Effector memory CD4-positive, alpha-beta T cell (primary cell): Measurements from ENCODE around the gene NFIA.
"Not testable (repeated sequence)": the region's sequence is repeated elsewhere in the genome, so short reads cannot be mapped to it uniquely, and the experiment has no call there.

Source experiments
- DNase-seq, 3 donors: peaks; one replicate each; pipeline ENCODE4 v3.0.0-alpha.2; 2020
- H3K27ac ChIP-seq: 2 replicates; pipeline ENCODE4 v1.7.0; 2013; ENCODE audit warnings: mild to moderate bottlenecking, low read length, moderate library complexity; ENCODE audit not compliant: insufficient read depth, poor library complexity, severe bottlenecking
- H3K27me3 ChIP-seq: replicated peaks from 2 replicates; pipeline ENCODE4 v1.7.0; 2013; ENCODE audit warnings: mild to moderate bottlenecking, low read length; ENCODE audit not compliant: insufficient read depth, control insufficient read depth, poor library complexity, severe bottlenecking
- H3K36me3 ChIP-seq: 2 replicates; pipeline ENCODE4 v1.7.0; 2013; ENCODE audit warnings: mild to moderate bottlenecking, low read length, moderate library complexity; ENCODE audit not compliant: control insufficient read depth, insufficient read depth
- H3K4me1 ChIP-seq: 2 replicates; pipeline ENCODE4 v1.7.0; 2013; ENCODE audit warnings: low read length, mild to moderate bottlenecking; ENCODE audit not compliant: control insufficient read depth, insufficient read depth, poor library complexity, severe bottlenecking
- H3K4me3 ChIP-seq: 2 replicates; pipeline ENCODE4 v1.7.0; 2013; ENCODE audit warnings: low read length, low read depth, mild to moderate bottlenecking; ENCODE audit not compliant: insufficient read depth, poor library complexity, severe bottlenecking
- H3K9me3 ChIP-seq: 2 replicates; pipeline ENCODE4 v1.7.0; 2013; ENCODE audit warnings: mild to moderate bottlenecking, low read length, moderate library complexity; ENCODE audit not compliant: control insufficient read depth

NFIA gene

GRCh38 chr1:61125263-61125662 lies 42.9 kb downstream of the NFIA start:
- Histone ChIP-seq H3K27ac (no peak overlapping the region), H3K4me3 (no peak overlapping the region), H3K27me3 (no peaks in the 10 kb centered on the region), H3K4me1 (no peaks in the 10 kb centered on the region), H3K36me3 (no peaks in the 10 kb centered on the region), H3K9me3 (no peaks in the 10 kb centered on the region)
- DNase-seq = no peak

DNA sequence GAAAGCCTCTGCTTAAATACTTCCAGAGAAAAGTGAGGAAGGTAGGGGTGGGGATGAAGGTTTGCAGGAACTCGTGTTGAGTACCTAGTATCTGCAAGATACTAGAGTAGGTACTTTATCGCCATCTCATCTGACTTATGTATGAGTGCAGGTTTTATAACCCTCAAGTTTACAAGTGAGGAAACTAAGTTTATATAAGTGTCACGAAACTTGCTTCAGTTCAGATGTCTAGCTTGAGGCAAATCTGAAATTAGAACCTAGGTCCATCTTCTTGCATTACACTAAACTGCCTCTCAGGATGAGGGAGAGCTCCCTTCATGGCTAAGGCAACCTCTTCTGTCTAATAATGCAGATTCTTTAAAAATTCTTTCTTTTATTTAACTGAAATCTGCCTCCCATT lies 43.5 kb downstream of the NFIA start:
- Histone ChIP-seq H3K4me1 (no peaks in the 10 kb centered on the region), H3K36me3 (no peaks in the 10 kb centered on the region), H3K27me3 (no peaks in the 10 kb centered on the region), H3K9me3 (no peaks in the 10 kb centered on the region), H3K27ac (no peak overlapping the region), H3K4me3 (no peak overlapping the region)
- DNase-seq = no peak

- not testable (repeated sequence) for DNase-seq, H3K27ac ChIP-seq, H3K4me3 ChIP-seq, H3K9me3 ChIP-seq, H3K36me3 ChIP-seq, H3K27me3 ChIP-seq, H3K4me1 ChIP-seq
Measured at GRCh38 chr1:61126843-61127242, 44.5 kb downstream of the NFIA start.

- Histone ChIP-seq H3K4me1 (no peaks in the 10 kb centered on the region), H3K27ac (no peak overlapping the region), H3K4me3 (no peak overlapping the region), H3K36me3 (no peaks in the 10 kb centered on the region), H3K9me3 (no peaks in the 10 kb centered on the region), H3K27me3 (no peaks in the 10 kb centered on the region)
- no peak for DNase-seq
Measured at GRCh38 chr1:61130338-61131000, 48.1 kb downstream of the NFIA start.

DNA sequence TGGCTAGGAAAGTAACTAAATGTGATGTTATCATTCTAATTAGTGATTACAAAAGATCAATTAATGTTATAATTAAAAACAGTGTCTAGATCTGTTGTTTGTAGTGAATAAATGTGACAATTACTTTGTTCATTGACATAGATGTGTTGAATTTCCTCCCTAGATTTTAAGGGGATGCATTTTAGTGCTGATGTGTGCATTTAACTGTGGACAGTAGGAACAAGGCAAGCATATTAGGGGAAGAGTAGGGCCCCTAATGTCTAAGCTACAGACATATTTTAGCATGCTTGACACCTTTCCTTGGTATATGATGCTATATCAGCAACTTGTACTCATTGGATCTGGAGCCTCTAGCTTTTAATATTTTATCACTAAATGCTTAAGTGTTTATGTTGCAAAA lies 48.9 kb downstream of the NFIA start:
- Histone ChIP-seq H3K4me3 (no peak overlapping the region), H3K27me3 (no peaks in the 10 kb centered on the region), H3K9me3 (no peaks in the 10 kb centered on the region), H3K4me1 (no peaks in the 10 kb centered on the region), H3K27ac (no peak overlapping the region), H3K36me3 (no peaks in the 10 kb centered on the region)
- DNase-seq = no peak

DNA sequence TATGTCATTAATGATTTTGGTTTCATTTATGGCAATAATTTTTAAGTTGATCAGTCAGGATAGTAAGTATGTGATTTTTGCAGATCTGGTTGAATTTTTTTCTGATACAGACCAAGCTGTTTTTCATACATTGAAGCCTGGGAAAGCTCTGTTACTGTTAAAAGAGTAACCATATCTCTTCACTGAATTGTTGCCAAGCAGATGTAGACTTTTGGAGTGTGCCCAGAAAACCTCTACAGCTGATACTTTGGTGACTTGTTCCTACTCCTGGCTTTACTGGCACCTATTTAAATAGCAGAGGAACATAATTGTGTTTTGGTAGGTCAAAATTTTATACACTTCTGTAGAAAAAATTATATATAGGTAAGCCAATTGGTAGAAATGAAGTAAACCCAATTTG lies 49.4 kb downstream of the NFIA start:
- Histone ChIP-seq H3K4me3 (no peak overlapping the region), H3K4me1 (no peaks in the 10 kb centered on the region), H3K27me3 (no peaks in the 10 kb centered on the region), H3K9me3 (no peaks in the 10 kb centered on the region), H3K27ac (no peak overlapping the region), H3K36me3 (no peaks in the 10 kb centered on the region)
- DNase-seq = no peak

DNA sequence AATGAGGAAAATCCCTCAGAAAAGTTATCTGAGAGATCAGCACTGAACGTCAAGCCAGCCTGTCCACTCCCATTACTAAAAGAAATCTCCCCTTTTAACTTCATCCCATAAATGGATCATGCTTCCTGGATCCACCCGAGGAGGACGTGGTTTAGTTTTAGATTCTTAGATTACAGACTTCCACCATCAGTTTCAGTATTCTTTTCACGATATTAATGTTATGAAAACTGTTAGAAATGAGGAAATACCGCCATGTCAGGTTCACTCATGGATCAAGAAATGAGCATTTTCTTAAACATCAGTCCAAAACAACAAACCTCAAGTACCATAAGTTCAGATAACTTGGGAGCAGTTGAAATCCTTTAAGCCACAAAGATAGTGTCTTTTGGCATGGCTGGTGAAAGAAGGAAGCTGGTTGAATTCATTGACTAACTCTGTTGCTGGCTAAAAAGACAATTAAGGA lies 49.8 kb downstream of the NFIA start:
- Histone ChIP-seq H3K4me3 (no peak overlapping the region), H3K27ac (no peak overlapping the region), H3K36me3 (no peaks in the 10 kb centered on the region), H3K4me1 (no peaks in the 10 kb centered on the region), H3K27me3 (no peaks in the 10 kb centered on the region), H3K9me3 (no peaks in the 10 kb centered on the region)
- DNase-seq = no peak

DNA sequence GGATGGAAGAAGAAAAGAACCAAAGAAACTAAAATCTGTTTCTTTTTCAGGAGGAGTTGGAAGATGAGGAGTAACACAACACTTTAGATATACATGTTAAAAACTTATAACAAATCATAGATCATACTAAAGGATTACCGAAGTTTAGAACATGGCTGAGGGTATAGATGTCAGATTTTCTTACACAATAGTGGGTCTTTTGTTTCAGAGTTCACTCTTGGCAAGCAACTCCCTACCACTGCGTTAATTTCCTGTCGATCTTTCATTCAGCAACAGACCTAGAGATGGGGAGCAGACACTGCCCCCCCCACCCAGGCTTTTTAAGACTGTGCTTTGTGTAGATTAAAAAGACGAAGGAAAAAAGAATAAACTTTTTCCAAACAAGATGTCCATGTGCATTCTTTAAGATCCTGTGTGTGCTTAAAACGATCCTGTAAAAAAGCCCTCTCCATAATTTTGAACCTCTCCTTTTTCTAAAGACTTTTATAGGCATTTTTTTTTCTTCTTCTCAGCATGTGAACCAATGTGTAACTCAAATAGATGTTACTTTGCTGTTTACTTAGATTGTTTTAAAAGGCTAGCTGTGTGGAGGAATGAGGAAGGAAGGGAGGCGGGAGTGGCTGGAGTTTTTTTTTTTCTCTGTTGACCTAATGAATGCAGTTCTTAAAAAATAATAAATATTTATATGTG lies 50.4 kb downstream of the NFIA start:
- Histone ChIP-seq H3K4me1 (no peaks in the 10 kb centered on the region), H3K36me3 (no peaks in the 10 kb centered on the region), H3K27me3 (no peaks in the 10 kb centered on the region), H3K4me3 (no peak overlapping the region), H3K9me3 (no peaks in the 10 kb centered on the region), H3K27ac (no peak overlapping the region)
- no peak for DNase-seq

GRCh38 chr1:61133335-61134019 lies 51.1 kb downstream of the NFIA start:
- Histone ChIP-seq H3K27me3 (no peaks in the 10 kb centered on the region), H3K27ac (no peak overlapping the region), H3K4me1 (no peaks in the 10 kb centered on the region), H3K9me3 (no peaks in the 10 kb centered on the region), H3K4me3 (no peak overlapping the region), H3K36me3 (no peaks in the 10 kb centered on the region)
- DNase-seq = no peak

GRCh38 chr1:61135291-61135690 lies 52.9 kb downstream of the NFIA start:
- no peak for DNase-seq
- Histone ChIP-seq H3K36me3 (no peaks in the 10 kb centered on the region), H3K9me3 (no peaks in the 10 kb centered on the region), H3K27ac (no peak overlapping the region), H3K4me1 (no peaks in the 10 kb centered on the region), H3K4me3 (no peak overlapping the region), H3K27me3 (no peaks in the 10 kb centered on the region)
